ENCODE measurements around the gene ZMYND10. TPM values are rescaled to one million over a fixed set of nuclear protein-coding genes. Genes with fewer than 3 reads are reported as not detected.

ZMYND10 gene
- total RNA-seq, 1 experiment from 2014 or later, result 1.4 TPM

- peak overlapping the region in 1 of 2 experiments; percentile 44; a peak in 2 of 5 replicates for H3K4me3 Mint-ChIP-seq
- H4K5ac ChIP-seq (ENCODE audit: insufficient read length, low read depth, low read length), result no peak overlapping the region
- H2BK15ac ChIP-seq (ENCODE audit: low read depth, low read length), result no peak overlapping the region
- H2BK120ac ChIP-seq (ENCODE audit: low read depth, low read length, poor library complexity, severe bottlenecking), result no peak overlapping the region
- H3K9ac ChIP-seq (ENCODE audit: extremely low read depth, insufficient read length, low read length), result no peak overlapping the region
- peaks cover 21 to 36% of the 10 kb centered on the region in 2 experiments for H3K4me1 Mint-ChIP-seq
- no peak overlapping the region for H2AK5ac ChIP-seq (ENCODE audit: insufficient read length, low read length)
- H3K27me3 ChIP-seq (ENCODE audit: insufficient read depth, low read length), result no peaks in the 10 kb centered on the region
- H3K79me1 ChIP-seq (ENCODE audit: insufficient read depth, low read depth, low read length, poor library complexity, severe bottlenecking), result no peaks in the 10 kb centered on the region
- no CpG with 5 or more reads among the region's 11 CpGs for WGBS (ENCODE audit: extremely low coverage, insufficient read length, low lambda C conversion rate)
- no peaks in the 10 kb centered on the region for H3K9me3 ChIP-seq (ENCODE audit: control insufficient read depth, low read depth, low read length)
- no peak overlapping the region for H3K56ac ChIP-seq (ENCODE audit: insufficient read length, low read depth, low read length)
- H3K27me3 Mint-ChIP-seq (ENCODE audit: low read depth), result no peaks in the 10 kb centered on the region
- H3K79me2 ChIP-seq (ENCODE audit: insufficient read depth, low read length), result peaks cover 5% of the 10 kb centered on the region; the same call in 1 of the 2 replicates
- H2BK20ac ChIP-seq (ENCODE audit: low read depth, low read length, poor library complexity, severe bottlenecking), result no peak overlapping the region
- no peak overlapping the region for H3K23ac ChIP-seq (ENCODE audit: insufficient read length, low read depth, low read length)
- no peak overlapping the region for H3K18ac ChIP-seq (ENCODE audit: insufficient read length, low read depth, low read length)
- peaks cover 15% of the 10 kb centered on the region for H3K23me2 ChIP-seq (ENCODE audit: insufficient read length, low read depth, low read length, poor library complexity, severe bottlenecking)
- DNase-seq, result no peak
- H3K4me1 ChIP-seq (ENCODE audit: insufficient read depth, low read length), result peaks cover 4% of the 10 kb centered on the region; the same call in 1 of the 2 replicates
- H4K91ac ChIP-seq (ENCODE audit: insufficient read length, low read depth, low read length), result no peak overlapping the region
- peaks cover 48 to 56% (median 55%) of the 10 kb centered on the region in 3 experiments for H3K36me3 Mint-ChIP-seq (ENCODE audit: insufficient read depth in 1 of 3, low read depth in 3 of 3)
- H2BK5ac ChIP-seq (ENCODE audit: insufficient read length, low read length), result no peak overlapping the region
- H3T11ph ChIP-seq (ENCODE audit: low read length), result no peak overlapping the region
- H3K27ac Mint-ChIP-seq, result no peak overlapping the region
- H2AFZ ChIP-seq (ENCODE audit: low read length), result no peak overlapping the region
- TF ChIP-seq CTCF (conservative IDR thresholded peaks at IDR 0.05), result no peak
- H3K27ac ChIP-seq (ENCODE audit: insufficient read length, low read depth, low read length), result no peak overlapping the region
- H3K9me3 Mint-ChIP-seq, result peaks cover 5 to 7% of the 10 kb centered on the region in 2 experiments
- H3K4me2 ChIP-seq (ENCODE audit: insufficient read depth, insufficient read length, low read length), result no peak overlapping the region
- H4K8ac ChIP-seq (replicated peaks; ENCODE audit: insufficient read length, low read depth, low read length), result no peak overlapping the region
- no peak overlapping the region for H2BK12ac ChIP-seq (ENCODE audit: insufficient read length, low read depth, low read length)
- no peaks in the 10 kb centered on the region for H4K20me1 ChIP-seq (ENCODE audit: control insufficient read depth, insufficient read depth, insufficient read length)
- H3K14ac ChIP-seq (ENCODE audit: insufficient read depth, low read length), result no peak overlapping the region
- H3K4ac ChIP-seq (ENCODE audit: low read depth, low read length), result no peak overlapping the region
These were observed 27.4 kb downstream of the ZMYND10 start for GRCh38 chr3:50318163-50318562.
